Measurements from ENCODE around the gene QRFP. TPM values are rescaled to one million over a fixed set of nuclear protein-coding genes. Genes with fewer than 3 reads are reported as not detected.

The QRFP gene
- total RNA-seq, 1 experiment from 2014 or later: not detected

DNA sequence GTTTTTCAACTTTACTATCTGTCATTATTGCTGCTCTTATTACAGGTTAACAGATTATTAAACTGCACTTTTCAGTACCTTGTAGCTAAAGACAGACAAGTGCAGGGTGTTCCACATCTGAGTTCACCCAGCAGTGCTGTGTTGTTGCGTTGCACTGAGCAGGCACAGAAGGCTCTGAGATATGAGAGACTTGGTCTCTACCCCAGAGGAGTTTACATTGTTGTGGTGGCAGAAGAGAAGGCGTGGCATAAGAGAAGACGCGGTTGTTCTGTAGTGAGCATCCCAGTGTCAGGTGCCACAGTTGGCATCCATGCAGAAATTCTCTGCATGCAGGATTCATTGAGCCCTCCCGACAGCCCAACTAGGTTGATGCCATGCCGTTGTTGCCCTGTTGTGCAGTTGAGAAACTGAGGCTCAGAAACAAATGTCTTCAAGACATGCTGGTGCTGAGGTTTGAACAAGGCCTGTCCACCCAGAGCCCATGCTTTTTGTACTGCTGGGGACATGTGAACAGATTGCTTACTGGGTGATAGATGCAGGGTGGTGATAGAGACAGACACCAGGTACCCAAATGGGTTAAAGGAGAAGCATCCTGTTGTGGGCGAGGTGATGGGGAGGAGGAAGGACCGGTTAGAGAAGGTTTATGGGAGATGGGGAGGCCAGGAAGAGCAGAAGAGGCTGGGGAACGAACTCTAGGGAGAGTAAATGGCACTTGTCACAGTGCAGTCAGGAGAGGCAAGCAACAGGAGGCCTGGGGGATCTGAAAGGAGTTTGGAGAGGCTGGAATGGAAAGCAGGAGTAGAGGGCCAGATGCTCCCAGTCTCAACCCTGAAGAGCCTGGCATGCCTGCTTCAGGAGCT lies 53.3 kb downstream of the QRFP start:
- Histone ChIP-seq H3K27me3 (ENCODE audit: low read length) (no peaks in the 10 kb centered on the region), H3K9me2 (replicated peaks; ENCODE audit: insufficient read depth, low read length) (no peaks in the 10 kb centered on the region), H3K4me3 (ENCODE audit: low read length) (no peak overlapping the region), H3K9ac (ENCODE audit: low read length) (no peak overlapping the region), H4K20me1 (ENCODE audit: insufficient read depth, low read depth, low read length) (peaks cover 22% of the 10 kb centered on the region; the same call in 1 of the 2 replicates), H2AFZ (ENCODE audit: low read length) (no peak overlapping the region), H3K4me2 (ENCODE audit: low read depth, low read length, poor library complexity, severe bottlenecking) (no peak overlapping the region), H3K27ac (ENCODE audit: low read length) (no peak overlapping the region), H3K79me2 (ENCODE audit: low read length) (peaks cover 91% of the 10 kb centered on the region), H3K36me3 (ENCODE audit: insufficient read depth, low read length) (no peaks in the 10 kb centered on the region), H3K9me3 (ENCODE audit: low read length) (no peaks in the 10 kb centered on the region), H3K4me1 (ENCODE audit: low read length) (peaks cover 18% of the 10 kb centered on the region)
- no peak for DNase-seq

Other genes with a start within 250 kb of the QRFP start
- 0.07 TPM in 1 of 2 replicates, not detected in the other for gene PRDM12, start 232.2 kb downstream of the QRFP start, total RNA-seq (2014; rRNA removed; shearing (Covaris generic); ENCODE audit: low replicate concordance)
- 14.6 and 20.6 TPM in 2 replicates for gene EXOSC2, start 203.0 kb downstream of the QRFP start, total RNA-seq (2014; rRNA removed; shearing (Covaris generic); ENCODE audit: low replicate concordance)
- 9.9 and 21.5 TPM in 2 replicates for gene ABL1, start 61.6 kb downstream of the QRFP start, total RNA-seq (2014; rRNA removed; shearing (Covaris generic); ENCODE audit: low replicate concordance)
- gene FIBCD1, start 42.4 kb upstream of the QRFP start, total RNA-seq (2014; rRNA removed; shearing (Covaris generic); ENCODE audit: low replicate concordance): not detected in 2 replicates
- not detected in 2 replicates for gene LAMC3, start 112.4 kb upstream of the QRFP start, total RNA-seq (2014; rRNA removed; shearing (Covaris generic); ENCODE audit: low replicate concordance)
- not detected in 2 replicates for gene AIF1L, start 199.7 kb upstream of the QRFP start, total RNA-seq (2014; rRNA removed; shearing (Covaris generic); ENCODE audit: low replicate concordance)
- 19.3 and 41.9 TPM in 2 replicates for gene NUP214, start 228.8 kb upstream of the QRFP start, total RNA-seq (2014; rRNA removed; shearing (Covaris generic); ENCODE audit: low replicate concordance)

Data from Karpas-422 (cell line).